HepG2 (cell line): Measurements from ENCODE around the gene PHEX. TPM values are rescaled to one million over a fixed set of nuclear protein-coding genes. Genes with fewer than 3 reads are reported as not detected.

Experiments used
- ATAC-seq: fragments of 200-7000 bp; cut with Tn5 transposase; 3 replicates; pipeline ENCODE4 v1.9.1; 2020; ENCODE audit warnings: mild to moderate bottlenecking, moderate library complexity
- BruUV-seq: library from RNA; stranded (reverse); fragments of 400-500 nt; replicated peaks from 2 replicates; lab custom pipeline; 2021; lab: Mats Ljungman, UMichigan
- CTCF ChIA-PET: fragments of 300-600 bp; formaldehyde crosslinking; extraction: SDS; loops from one replicate; lab custom pipeline; 2021; ENCODE audit warnings: low total read pairs, inconsistent platforms, low intra/inter-chr PET ratio; lab: Yijun Ruan, JAX
- POLR2A ChIA-PET: fragments of 350-600 bp; sonication (Branson Sonifier 250); formaldehyde crosslinking; loops from one replicate; lab custom pipeline; 2020; ENCODE audit warnings: antibody characterized with exemption, inconsistent platforms; lab: Yijun Ruan, JAX
- DNase-seq: peaks from one replicate; pipeline ENCODE4 v3.0.0-alpha.2; 2015; ENCODE audit warnings: low spot score
- FAIRE-seq: peaks from 3 replicates; lab custom pipeline; 2011; peaks lifted over from hg19 to GRCh38; lab: Jason Lieb, UNC
- H2AFZ ChIP-seq: one replicate; pipeline ENCODE4 v1.6.1; 2011; ENCODE audit warnings: low read length, inconsistent platforms
- H3K27ac ChIP-seq: fragments of 300-600 bp; 3 replicates; pipeline ENCODE4 v1.8.0; 2011; ENCODE audit warnings: mixed run types, mild to moderate bottlenecking, mixed read lengths, low read length, inconsistent platforms; ENCODE audit not compliant: insufficient read depth; ENCODE audit errors: extremely low read length
- H3K27me3 ChIP-seq, 2 experiments: fragments of 200-600 bp in 1 of 2; 2 replicates in 1 of 2; 3 replicates in 1 of 2; pipeline versions ENCODE4 v1.6.0 to v1.8.0; 2011; ENCODE audit warnings: low read length in 2 of 2, mild to moderate bottlenecking in 2 of 2, moderate library complexity in 2 of 2, inconsistent platforms in 1 of 2; ENCODE audit not compliant: insufficient read depth in 2 of 2, control insufficient read depth in 1 of 2
- H3K36me3 ChIP-seq, 2 experiments: fragments of 200-600 bp in 1 of 2; replicated peaks in 1 of 2; 2 replicates in 1 of 2; 3 replicates in 1 of 2; pipeline versions ENCODE4 v1.5.1 to v1.8.0; 2011; ENCODE audit warnings: low read length in 2 of 2, inconsistent platforms in 1 of 2; ENCODE audit not compliant: insufficient read depth in 2 of 2, control insufficient read depth in 1 of 2
- H3K4me1 ChIP-seq: 2 replicates; pipeline ENCODE4 v1.5.1; 2012; ENCODE audit warnings: low read length, inconsistent platforms; ENCODE audit not compliant: insufficient read depth
- H3K4me2 ChIP-seq: 2 replicates; pipeline ENCODE4 v1.6.0; 2011; ENCODE audit warnings: low read depth, low read length, inconsistent platforms
- H3K4me3 ChIP-seq, 3 experiments: fragments of 200-600 bp in 1 of 3; sonication (generic), shearing (Covaris generic) in 1 of 3; replicated peaks in 1 of 3; 2 replicates each; pipeline ENCODE4 v1.5.1; 2011 to 2016; ENCODE audit warnings: low read length in 3 of 3, inconsistent platforms in 2 of 3, low read depth in 2 of 3, mild to moderate bottlenecking in 2 of 3, control low read depth in 1 of 3, mixed read lengths in 1 of 3; ENCODE audit not compliant: insufficient read depth in 1 of 3
- H3K79me2 ChIP-seq: one replicate; pipeline ENCODE4 v1.6.1; 2011; ENCODE audit warnings: low read length, inconsistent platforms; ENCODE audit not compliant: insufficient read depth
- H3K9ac ChIP-seq: 2 replicates; pipeline ENCODE4 v1.6.0; 2011; ENCODE audit warnings: mild to moderate bottlenecking, low read depth, low read length, inconsistent platforms; ENCODE audit not compliant: insufficient read depth
- H3K9me3 ChIP-seq: 2 replicates; pipeline ENCODE4 v1.5.1; 2012; ENCODE audit warnings: mild to moderate bottlenecking, low read length
- H4K20me1 ChIP-seq: 2 replicates; pipeline ENCODE4 v1.6.0; 2011; ENCODE audit warnings: inconsistent platforms, mild to moderate bottlenecking, low read length, moderate library complexity; ENCODE audit not compliant: insufficient read depth
- CAMTA2 ChIP-seq: sonication (generic); formaldehyde crosslinking; IDR thresholded peaks from 2 replicates; pipeline ENCODE4 v1.4.0; 2020; ENCODE audit warnings: mild to moderate bottlenecking, missing genetic modification reagents, borderline replicate concordance
- FOSL2 ChIP-seq: sonication (generic); formaldehyde crosslinking; IDR thresholded peaks from 2 replicates; pipeline ENCODE4 v1.4.0; 2020; ENCODE audit warnings: missing genetic modification reagents
- KDM2A ChIP-seq: sonication (generic); formaldehyde crosslinking; IDR thresholded peaks from 2 replicates; pipeline ENCODE4 v1.4.0; 2020; ENCODE audit warnings: low read depth, missing genetic modification reagents, borderline replicate concordance
- KDM3A ChIP-seq: IDR thresholded peaks from 2 replicates; pipeline ENCODE4 v1.6.1; 2018; ENCODE audit warnings: low read depth, missing compliant biosample characterization
- KDM4B ChIP-seq: sonication (generic); formaldehyde crosslinking; IDR thresholded peaks from 2 replicates; pipeline ENCODE4 v1.4.0; 2020; ENCODE audit warnings: missing genetic modification reagents
- NFE2L1 ChIP-seq: sonication (generic); formaldehyde crosslinking; IDR thresholded peaks from 2 replicates; pipeline ENCODE4 v1.4.0; 2020; ENCODE audit warnings: missing genetic modification reagents, mild to moderate bottlenecking, borderline replicate concordance
- RNF219 ChIP-seq: sonication (generic); formaldehyde crosslinking; IDR thresholded peaks from 2 replicates; pipeline ENCODE4 v1.5.0; 2020; ENCODE audit warnings: mild to moderate bottlenecking, missing genetic modification reagents
- SIX4 ChIP-seq: sonication (generic); formaldehyde crosslinking; IDR thresholded peaks from 2 replicates; pipeline ENCODE4 v1.4.0; 2020; ENCODE audit warnings: missing genetic modification reagents
- ZBTB46 ChIP-seq: sonication (generic); formaldehyde crosslinking; IDR thresholded peaks from 2 replicates; pipeline ENCODE4 v1.4.0; 2020; ENCODE audit warnings: mild to moderate bottlenecking, missing genetic modification reagents, borderline replicate concordance
- ZNF143 ChIP-seq: sonication (generic); formaldehyde crosslinking; IDR thresholded peaks from 2 replicates; pipeline ENCODE4 v1.4.0; 2020; ENCODE audit warnings: missing genetic modification reagents
- ZNF296 ChIP-seq: sonication (generic); formaldehyde crosslinking; conservative IDR thresholded peaks from 2 replicates; pipeline ENCODE4 v1.5.0; 2020; ENCODE audit warnings: mild to moderate bottlenecking, missing genetic modification reagents
- ZNF326 ChIP-seq: sonication (generic); formaldehyde crosslinking; IDR thresholded peaks from 2 replicates; pipeline ENCODE4 v1.4.0; 2020; ENCODE audit warnings: missing genetic modification reagents, borderline replicate concordance
- WGBS: methylation state at CpG from one replicate; pipeline ENCODE4 v1.1.6; 2017; ENCODE audit warnings: low lambda C conversion rate; 5-methylcytosine and 5-hydroxymethylcytosine counted together
- in situ Hi-C: cut with HindIII; loops from 2 replicates; pipeline ENCODE4 v1.10.0; 2017; ENCODE audit warnings: low pct_unique_long_range_greater_than_20kb; ENCODE audit not compliant: extremely low pct_ligation_motif_present
- intact Hi-C: fragments of 100-400 bp; cut with micrococcal nuclease; formaldehyde crosslinking; loops from one replicate; pipeline ENCODE4 v1.10.0; 2022; ENCODE audit not compliant: unreplicated experiment
- polyA plus RNA-seq, 8 experiments: library from polyadenylated mRNA; depleted of rRNA in 3 of 8; stranded (reverse) in 7 of 8; unstranded in 1 of 8; fragments of >200 nt; fragmentation: Illumina TruSeq in 4 of 8; extraction: Trizol in 4 of 8; gene quantifications; 2 replicates each; pipeline versions ENCODE4 v1.2.1 to v1.2.3, GENCODE V29; 2011 to 2016; ENCODE audit warnings: low read depth in 4 of 8, missing spikeins in 1 of 8, mixed read lengths in 1 of 8; ENCODE audit not compliant: insufficient read depth in 1 of 8
- total RNA-seq, 5 experiments: library from RNA; depleted of rRNA; stranded (reverse); fragments of >200 nt; fragmentation: Illumina TruSeq; extraction: Trizol; gene quantifications; 2 replicates each; pipeline ENCODE4 v1.2.3, GENCODE V29; 2016; ENCODE audit warnings: low read depth in 1 of 5
- TF ChIP-seq, protein P1 (sequence below): sonication (generic); formaldehyde crosslinking; IDR thresholded peaks from 2 replicates; pipeline ENCODE4 v1.5.0; 2020; ENCODE audit warnings: missing genetic modification reagents, mild to moderate bottlenecking, borderline replicate concordance

Gene PHEX
- total and polyA plus RNA-seq, 2 of the 13 experiments (the other 11 are each of a cell fraction or from before 2014, with no cell fraction given): 0.01 to 0.27 TPM

DNA sequence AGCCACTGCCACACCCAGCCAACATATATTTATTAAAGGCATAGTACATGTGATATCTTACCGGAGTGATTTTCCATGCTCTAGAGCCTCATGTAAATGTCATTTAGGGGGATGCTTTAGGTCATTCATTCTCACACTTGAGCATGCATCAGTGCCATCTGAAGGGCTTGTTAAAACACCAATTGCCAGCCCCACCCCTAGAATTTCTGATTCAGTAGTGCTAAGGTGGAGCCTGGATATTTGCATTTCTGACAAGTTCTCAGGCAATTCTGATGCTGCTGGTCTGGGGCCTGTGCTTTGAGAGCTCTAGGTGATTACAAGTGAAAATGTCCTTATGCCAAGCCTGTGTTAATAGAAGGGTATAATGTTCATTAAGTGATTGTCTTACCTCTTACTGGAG is 107.7 kb downstream of the PHEX start:
- Histone ChIP-seq H3K79me2 (no peaks in the 10 kb centered on the region), H3K27me3 (no peaks in the 10 kb centered on the region), H3K4me2 (no peak overlapping the region), H3K27ac (no peak overlapping the region), H3K9me3 (no peaks in the 10 kb centered on the region), H3K36me3 (no peaks in the 10 kb centered on the region), H2AFZ (no peak overlapping the region), H3K9ac (no peak overlapping the region), H4K20me1 (no peaks in the 10 kb centered on the region), H3K4me1 (peaks cover 9% of the 10 kb centered on the region; the same call in 1 of the 2 replicates), H3K4me3 (no peak overlapping the region)
- no peak for DNase-seq
- POLR2A ChIA-PET: no interaction called here
- no peak for ATAC-seq
- intact Hi-C loops: loop anchor here (5.0 kb wide), 2 partner anchors 153 to 1177 kb away; no protein-coding TSS in a partner anchor
- CTCF ChIA-PET: no interaction called here
- no TSS peak for BruUV-seq
- 100% methylated on average over 1 of the region's 1 CpG for WGBS
- in situ Hi-C loops: loop anchor here (10.0 kb wide), 1 partner anchor 605 kb away; no protein-coding TSS in a partner anchor
- TF ChIP-seq ZBTB46: no peak
- FAIRE-seq: no peak

- H3K27me3 ChIP-seq: no peaks in the 10 kb centered on the region
- BruUV-seq: no TSS peak
- CTCF ChIA-PET: no interaction called here
- no peaks in the 10 kb centered on the region for H4K20me1 ChIP-seq
- no peak for DNase-seq
- intact Hi-C loops (no loop called here), in situ Hi-C loops (no loop called here)
- 51% methylated on average over 2 of the region's 4 CpGs for WGBS
- H2AFZ ChIP-seq: no peak overlapping the region
- H3K79me2 ChIP-seq: no peaks in the 10 kb centered on the region
- no peak overlapping the region for H3K4me3 ChIP-seq
- no peaks in the 10 kb centered on the region for H3K9me3 ChIP-seq
- TF ChIP-seq, protein P1, sequence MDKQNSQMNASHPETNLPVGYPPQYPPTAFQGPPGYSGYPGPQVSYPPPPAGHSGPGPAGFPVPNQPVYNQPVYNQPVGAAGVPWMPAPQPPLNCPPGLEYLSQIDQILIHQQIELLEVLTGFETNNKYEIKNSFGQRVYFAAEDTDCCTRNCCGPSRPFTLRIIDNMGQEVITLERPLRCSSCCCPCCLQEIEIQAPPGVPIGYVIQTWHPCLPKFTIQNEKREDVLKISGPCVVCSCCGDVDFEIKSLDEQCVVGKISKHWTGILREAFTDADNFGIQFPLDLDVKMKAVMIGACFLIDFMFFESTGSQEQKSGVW: no peak
- TF ChIP-seq NFE2L1 (CRISPR knock-in tag) (no peak), ZNF326 (CRISPR knock-in tag) (no peak), FOSL2 (CRISPR knock-in tag) (no peak), KDM3A (CRISPR knock-in tag) (no peak), KDM2A (CRISPR knock-in tag) (no peak), ZNF296 (CRISPR knock-in tag) (no peak), CAMTA2 (CRISPR knock-in tag) (no peak), ZNF143 (CRISPR knock-in tag) (no peak), RNF219 (CRISPR knock-in tag) (no peak), SIX4 (no peak), KDM4B (no peak)
- ATAC-seq: no peak
- H3K4me2 ChIP-seq: no peak overlapping the region
- H3K36me3 ChIP-seq: no peaks in the 10 kb centered on the region
- H3K9ac ChIP-seq: no peak overlapping the region
- no peak overlapping the region for H3K27ac ChIP-seq
- no peak for FAIRE-seq
- H3K4me1 ChIP-seq: no peaks in the 10 kb centered on the region
- POLR2A ChIA-PET: no interaction called here
Observed at GRCh38 chrX:22141047-22141730, 109.1 kb downstream of the PHEX start.
